Activated CD8-positive, alpha-beta memory T cell treated with anti-CD3 and anti-CD28 coated beads, Interleukin-2, amount 50 U/mL, for 1 hour (primary cell): ENCODE measurements around the gene CD101.

Experiments used
- DNase-seq: peaks from one replicate; pipeline ENCODE4 v3.0.0-alpha.2; 2020; ENCODE audit errors: extremely low read depth

The CD101 gene

GRCh38 chr1:117015724-117016123 is 14.2 kb downstream of the CD101 start:
- DNase-seq: no peak

GRCh38 chr1:117017062-117017461 is 15.5 kb downstream of the CD101 start:
- no peak for DNase-seq

- DNase-seq: no peak
Measured at GRCh38 chr1:117017648-117018047, 16.1 kb downstream of the CD101 start.

- no peak for DNase-seq
Measured at GRCh38 chr1:117020526-117021156, 19.1 kb downstream of the CD101 start.

GRCh38 chr1:117022114-117022513 is 20.6 kb downstream of the CD101 start:
- no peak for DNase-seq

GRCh38 chr1:117025568-117025967 is 24.0 kb downstream of the CD101 start:
- no peak for DNase-seq

GRCh38 chr1:117026361-117026760 is 24.8 kb downstream of the CD101 start:
- no peak for DNase-seq

GRCh38 chr1:117029685-117030084 is 28.1 kb downstream of the CD101 start:
- no peak for DNase-seq

GRCh38 chr1:117030271-117030877 is 28.8 kb downstream of the CD101 start:
- no peak for DNase-seq

- no peak for DNase-seq
Measured at GRCh38 chr1:117032266-117032665, 30.7 kb downstream of the CD101 start.

GRCh38 chr1:117032681-117033539 is 31.4 kb downstream of the CD101 start:
- no peak for DNase-seq

GRCh38 chr1:117033772-117034171 is 32.2 kb downstream of the CD101 start:
- no peak for DNase-seq

- DNase-seq: no peak
Measured at GRCh38 chr1:117034791-117035290, 33.3 kb downstream of the CD101 start.

- no peak for DNase-seq
Measured at GRCh38 chr1:117036018-117036461, 34.5 kb downstream of the CD101 start.

GRCh38 chr1:117037802-117038201 is 36.2 kb downstream of the CD101 start:
- DNase-seq: no peak

- DNase-seq: no peak
Measured at GRCh38 chr1:117038236-117038635, 36.7 kb downstream of the CD101 start.

GRCh38 chr1:117044217-117044616 is 42.7 kb downstream of the CD101 start:
- no peak for DNase-seq

GRCh38 chr1:117045644-117046043 is 44.1 kb downstream of the CD101 start:
- DNase-seq: no peak

GRCh38 chr1:117046781-117047180 is 45.2 kb downstream of the CD101 start:
- DNase-seq: no peak

- DNase-seq: no peak
Measured at GRCh38 chr1:117047271-117047670, 45.7 kb downstream of the CD101 start.

- no peak for DNase-seq
Measured at GRCh38 chr1:117049857-117050256, 48.3 kb downstream of the CD101 start.

GRCh38 chr1:117051224-117052064 is 49.9 kb downstream of the CD101 start:
- DNase-seq: no peak
